Mucosa of descending colon (tissue), 3 donors: ENCODE data around the gene FOXD2. TPM values are rescaled to one million over a fixed set of nuclear protein-coding genes. Genes with fewer than 3 reads are reported as not detected.
A peak's percentile ranks its signal among the peaks of the same experiment; 100 is the strongest.

Experiments
- ATAC-seq: fragments of 200-7000 bp; cut with Tn5 transposase; one replicate; pipeline ENCODE4 v1.9.1; 2020; ENCODE audit warnings: mild to moderate bottlenecking, moderate library complexity
- DNase-seq, 3 donors: peaks; one replicate each; pipeline ENCODE4 v3.0.0-alpha.2; 2020
- H3K36me3 ChIP-seq: fragments of 200-600 bp; one replicate; pipeline ENCODE4 v1.8.0; 2021; ENCODE audit warnings: low read depth, mild to moderate bottlenecking
- H3K4me1 ChIP-seq: fragments of 200-600 bp; one replicate; pipeline ENCODE4 v1.8.0; 2021; ENCODE audit warnings: low read depth, mild to moderate bottlenecking
- H3K4me3 ChIP-seq: fragments of 200-600 bp; one replicate; pipeline ENCODE4 v1.8.0; 2021; ENCODE audit warnings: mild to moderate bottlenecking
- H3K9me3 ChIP-seq: fragments of 200-600 bp; one replicate; pipeline ENCODE4 v1.8.0; 2021; ENCODE audit warnings: mild to moderate bottlenecking
- intact Hi-C, 2 donors: fragments of 100-400 bp; cut with DNase I in 1 of 2; cut with micrococcal nuclease in 1 of 2; formaldehyde crosslinking; loops; one replicate each; pipeline versions ENCODE4 v1.11.0 to v1.11.1; 2022; cut with DNase I, micrococcal nuclease
- total RNA-seq, 3 donors: library from RNA; stranded (reverse); fragmentation: NEBNext Ultra II Directional in 2 of 3; extraction: Animal tissue kit (Norgen Biotek cat#: 25700) in 2 of 3; gene quantifications; one replicate each; pipeline versions ENCODE4 v1.2.1 to v1.2.4, GENCODE V29; 2021 to 2023
- TF ChIP-seq, protein P1 (sequence below): fragments of 200-600 bp; IDR thresholded peaks from one replicate; pipeline ENCODE4 v1.8.0; 2022; ENCODE audit warnings: antibody characterized with exemption, mild to moderate bottlenecking
- donor health status: DM: no; HTN: no; CAD: no; lungs with moderate emphysema.
- donor health status: DM: no; HTN: no; CAD: no.
- donor health status: DM: no; HTN: yes; CAD: no.

FOXD2 gene
- total RNA-seq, 3 donors from 2014 or later = 7.7 to 24.8 (median 17.1) TPM

DNA sequence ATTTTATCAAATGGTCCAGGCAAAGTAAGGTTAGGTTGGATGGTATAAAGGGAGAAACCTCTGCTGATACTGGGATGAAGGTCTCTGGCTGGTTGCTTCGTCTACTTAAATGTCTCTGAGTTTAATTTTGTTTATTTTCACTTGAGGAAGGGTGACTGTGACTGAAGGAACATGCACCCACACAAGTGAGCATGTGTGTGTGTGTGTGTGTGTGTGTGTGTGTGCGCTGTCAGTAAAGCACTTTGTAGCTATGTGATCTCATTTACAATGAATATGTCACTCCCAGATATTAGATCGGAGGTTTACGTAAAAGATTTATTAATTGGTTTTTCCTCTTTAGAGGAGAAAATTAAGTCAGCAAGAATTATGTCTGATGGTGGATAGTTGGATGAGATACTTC lies 4.4 kb downstream of the FOXD2 start:
- DNase-seq (no peak), ATAC-seq (no peak)
- peaks cover 9% of the 10 kb centered on the region for H3K4me1 ChIP-seq
- H3K9me3 ChIP-seq = no peaks in the 10 kb centered on the region
- TF ChIP-seq, protein P1, sequence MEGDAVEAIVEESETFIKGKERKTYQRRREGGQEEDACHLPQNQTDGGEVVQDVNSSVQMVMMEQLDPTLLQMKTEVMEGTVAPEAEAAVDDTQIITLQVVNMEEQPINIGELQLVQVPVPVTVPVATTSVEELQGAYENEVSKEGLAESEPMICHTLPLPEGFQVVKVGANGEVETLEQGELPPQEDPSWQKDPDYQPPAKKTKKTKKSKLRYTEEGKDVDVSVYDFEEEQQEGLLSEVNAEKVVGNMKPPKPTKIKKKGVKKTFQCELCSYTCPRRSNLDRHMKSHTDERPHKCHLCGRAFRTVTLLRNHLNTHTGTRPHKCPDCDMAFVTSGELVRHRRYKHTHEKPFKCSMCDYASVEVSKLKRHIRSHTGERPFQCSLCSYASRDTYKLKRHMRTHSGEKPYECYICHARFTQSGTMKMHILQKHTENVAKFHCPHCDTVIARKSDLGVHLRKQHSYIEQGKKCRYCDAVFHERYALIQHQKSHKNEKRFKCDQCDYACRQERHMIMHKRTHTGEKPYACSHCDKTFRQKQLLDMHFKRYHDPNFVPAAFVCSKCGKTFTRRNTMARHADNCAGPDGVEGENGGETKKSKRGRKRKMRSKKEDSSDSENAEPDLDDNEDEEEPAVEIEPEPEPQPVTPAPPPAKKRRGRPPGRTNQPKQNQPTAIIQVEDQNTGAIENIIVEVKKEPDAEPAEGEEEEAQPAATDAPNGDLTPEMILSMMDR = no peak
- no peaks in the 10 kb centered on the region for H3K36me3 ChIP-seq
- no peak overlapping the region for H3K4me3 ChIP-seq
- intact Hi-C loops = no loop called here

DNA sequence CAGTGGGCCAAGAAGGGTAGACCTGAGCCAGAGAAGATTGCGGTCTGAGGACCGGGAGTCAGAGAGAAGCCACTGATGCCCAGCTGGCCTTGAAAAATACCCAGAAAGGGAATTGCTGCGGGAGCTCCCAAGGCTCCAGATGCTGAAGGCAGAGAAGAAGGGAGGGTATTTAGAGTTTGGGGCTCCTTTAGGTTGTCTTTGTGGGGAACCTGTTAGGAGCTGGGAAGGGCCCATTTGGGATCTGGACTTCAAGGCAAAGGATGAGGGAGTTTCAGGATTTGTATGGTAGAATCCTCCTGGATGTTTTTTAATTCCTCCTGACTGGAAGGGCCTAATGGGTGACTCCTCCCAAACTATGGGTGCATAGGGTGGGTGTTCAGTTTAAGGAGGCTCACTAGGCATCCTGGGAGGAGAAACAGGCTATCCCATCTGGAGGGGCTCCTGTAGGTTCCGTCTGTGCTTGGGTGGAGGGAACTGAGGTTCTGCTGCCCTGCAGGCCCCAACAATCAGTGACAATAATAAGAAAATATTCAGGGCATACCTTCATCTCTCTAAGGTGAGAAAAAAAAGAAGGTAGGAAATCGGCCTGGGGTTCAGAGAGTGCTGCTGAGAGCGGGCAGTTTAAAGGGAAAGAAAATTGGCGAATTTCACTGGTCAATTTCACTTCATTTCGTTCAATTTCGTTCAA lies 5.1 kb downstream of the FOXD2 start:
- ATAC-seq (no peak), DNase-seq (no peak)
- Histone ChIP-seq H3K4me3 (no peak overlapping the region), H3K9me3 (no peaks in the 10 kb centered on the region), H3K36me3 (no peaks in the 10 kb centered on the region), H3K4me1 (peaks cover 9% of the 10 kb centered on the region)
- intact Hi-C loops = no loop called here
- TF ChIP-seq, protein P1 = no peak

DNA sequence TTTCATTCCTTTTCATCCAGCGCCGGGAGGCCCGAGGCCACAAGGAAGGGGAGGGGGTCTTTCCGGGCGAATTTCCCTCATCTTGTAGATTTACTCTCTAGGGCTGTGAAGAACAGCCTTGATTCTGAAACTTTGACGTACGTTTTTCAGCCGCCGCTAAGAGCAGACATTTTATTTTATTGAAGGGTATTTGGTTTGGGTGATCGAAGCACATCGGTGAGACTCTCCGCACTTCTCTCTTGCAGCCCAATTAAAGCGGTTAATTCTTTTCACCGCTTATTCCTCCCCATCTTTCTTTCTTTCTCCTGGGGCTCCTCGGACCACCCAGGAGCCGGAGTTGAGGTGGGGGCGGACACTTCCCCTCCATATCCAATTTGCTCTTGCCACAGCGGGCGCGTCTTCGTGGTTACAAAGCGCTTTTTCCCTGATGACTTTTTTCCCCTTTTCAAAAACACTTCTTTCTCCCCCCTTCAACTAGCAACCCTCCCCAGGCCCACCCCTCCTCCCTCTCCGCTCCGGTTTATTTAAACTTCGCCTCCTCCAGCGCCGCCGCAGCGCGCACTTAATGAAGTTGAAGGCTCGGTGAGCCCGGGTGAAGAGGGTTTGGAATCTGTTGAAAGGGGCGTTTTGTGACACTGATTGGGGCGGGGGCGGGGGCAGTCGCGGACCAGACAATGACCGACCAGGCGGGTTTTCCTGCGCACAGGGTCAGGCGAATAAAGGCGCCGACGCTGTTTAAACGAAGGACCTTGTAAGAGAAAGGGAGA lies 5.9 kb downstream of the FOXD2 start:
- Histone ChIP-seq H3K4me3 (no peak overlapping the region), H3K36me3 (no peaks in the 10 kb centered on the region), H3K4me1 (peaks cover 9% of the 10 kb centered on the region), H3K9me3 (no peaks in the 10 kb centered on the region)
- intact Hi-C loops = no loop called here
- TF ChIP-seq, protein P1 = no peak
- ATAC-seq = no peak
- peak in 1 of 3 donors; percentile 45 for DNase-seq

DNA sequence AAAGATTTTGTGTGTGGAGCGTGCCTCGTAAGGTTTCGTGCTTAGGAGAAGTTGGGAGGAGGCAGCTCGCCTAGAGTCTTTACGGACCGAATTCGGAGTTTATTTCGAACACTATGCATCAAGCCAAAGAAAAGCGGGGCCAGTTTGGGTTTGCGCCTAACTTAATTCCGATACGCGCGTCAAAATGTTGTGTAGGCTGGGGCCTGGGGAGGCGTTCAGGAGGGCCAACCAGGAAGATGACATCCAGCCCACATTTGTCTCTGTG lies 6.4 kb downstream of the FOXD2 start:
- peak in 1 of 3 donors; percentile 42 for DNase-seq
- no peaks in the 10 kb centered on the region for H3K9me3 ChIP-seq
- H3K36me3 ChIP-seq = no peaks in the 10 kb centered on the region
- peak; percentile 2 for ATAC-seq
- H3K4me3 ChIP-seq = no peak overlapping the region
- intact Hi-C loops = no loop called here
- peaks cover 9% of the 10 kb centered on the region for H3K4me1 ChIP-seq
- TF ChIP-seq, protein P1 = no peak

DNA sequence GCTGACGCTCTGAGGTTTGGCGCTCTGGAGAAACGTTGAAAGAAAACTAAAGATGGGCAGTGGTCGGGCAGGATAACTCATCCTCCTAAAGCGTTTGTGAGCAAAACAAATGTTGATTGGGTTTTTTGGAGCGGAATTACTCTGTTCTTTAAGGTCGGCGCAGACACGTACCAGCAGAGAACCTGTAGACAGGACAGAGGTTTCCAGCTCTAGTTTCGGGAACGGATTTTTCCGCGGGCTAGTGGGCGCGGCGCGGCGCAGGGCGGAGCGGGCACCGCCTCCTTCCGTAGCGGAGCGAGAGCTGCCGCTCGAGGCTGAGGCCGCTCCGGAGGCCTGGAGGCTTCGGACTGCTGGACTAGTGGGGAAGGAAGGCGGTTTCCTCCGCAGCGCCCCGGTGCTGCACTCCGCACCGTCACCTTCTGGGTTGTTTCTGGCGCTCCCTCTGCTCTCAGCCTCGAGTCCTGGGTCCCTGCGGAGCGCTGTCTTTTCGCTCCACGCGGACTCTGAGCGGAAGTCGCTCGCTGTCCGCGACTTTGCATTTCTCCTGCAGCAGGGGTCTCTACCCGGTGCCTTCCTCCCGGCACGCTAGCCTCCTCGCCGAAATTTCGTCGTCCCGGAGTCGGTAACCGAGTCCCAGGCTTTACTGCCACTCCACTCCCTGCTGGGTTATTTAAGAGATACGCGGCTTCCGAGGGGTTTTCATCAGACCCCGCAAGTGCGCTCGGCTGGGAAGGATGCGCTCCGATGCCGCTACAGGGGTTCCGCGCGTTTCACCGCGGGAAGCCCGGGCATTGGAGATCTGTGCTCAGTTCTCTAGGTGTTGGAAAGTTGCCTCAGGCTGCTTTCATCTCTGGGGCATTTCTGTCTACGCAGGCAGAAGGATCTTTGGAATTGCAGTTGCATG lies 7.0 kb downstream of the FOXD2 start:
- H3K4me3 ChIP-seq = no peak overlapping the region
- intact Hi-C loops = no loop called here
- H3K36me3 ChIP-seq = no peaks in the 10 kb centered on the region
- peaks cover 9% of the 10 kb centered on the region for H3K4me1 ChIP-seq
- TF ChIP-seq, protein P1 = no peak
- peak; percentile 72 for ATAC-seq
- peak; percentile 67 to 83 (median 71) for DNase-seq
- H3K9me3 ChIP-seq = no peaks in the 10 kb centered on the region
